GM18502 (cell line): ENCODE results near the gene ZNF768.
A peak's percentile ranks its signal among the peaks of the same experiment; 100 is the strongest.
"Not testable (repeated sequence)": the region's sequence is repeated elsewhere in the genome, so short reads cannot be mapped to it uniquely, and the experiment has no call there.

ENCODE experiments used
- ATAC-seq: cut with Tn5 transposase; IDR thresholded peaks from one replicate; pipeline ENCODE4 v1.9.1; 2021; ENCODE audit warnings: mild to moderate bottlenecking; ENCODE audit not compliant: unreplicated experiment, poor library complexity

The ZNF768 gene

DNA sequence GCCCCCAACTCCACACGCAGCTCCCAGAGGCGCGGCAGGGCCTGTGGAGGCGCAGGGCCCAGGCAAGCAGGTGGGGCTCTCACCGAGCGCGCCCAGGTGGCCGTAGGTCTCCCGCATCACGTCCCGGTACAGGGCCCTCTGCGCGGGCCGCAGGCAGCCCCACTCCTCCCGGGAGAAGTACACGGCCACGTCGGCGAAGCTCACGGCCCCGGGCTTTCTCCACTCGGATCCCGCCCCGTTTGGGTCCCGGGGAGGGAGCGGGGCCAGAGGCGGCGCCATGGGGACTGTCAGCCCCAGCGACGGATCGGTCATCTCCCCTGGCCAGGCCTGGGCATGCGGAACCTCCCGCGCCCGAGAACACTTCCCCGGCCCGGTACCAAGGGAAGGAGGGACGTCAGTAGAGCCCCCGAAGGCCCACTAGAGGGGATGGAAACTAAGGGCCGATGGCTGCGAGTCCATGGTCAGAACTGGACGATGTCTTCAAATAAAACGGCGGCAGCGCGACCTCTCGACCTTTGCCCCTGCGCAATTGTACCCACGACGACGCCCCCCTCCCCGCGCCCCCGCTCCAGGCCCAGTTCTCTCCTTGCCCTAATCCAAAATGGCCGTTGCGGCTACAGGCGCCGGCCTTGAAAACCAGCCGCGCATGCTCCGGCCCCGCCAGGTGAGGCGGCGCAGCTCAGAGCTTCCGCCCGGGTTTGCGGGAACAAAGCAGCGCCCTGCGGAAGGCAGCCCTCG is 8.2 kb upstream of the ZNF768 start, which contains the start of gene ZNF747:
TSS of gene ZNF747 (minus strand) at position 491 of the 738 bp plus-strand sequence. CDS start at position 312, 179 bp downstream.
- ATAC-seq = peak; percentile 72

DNA sequence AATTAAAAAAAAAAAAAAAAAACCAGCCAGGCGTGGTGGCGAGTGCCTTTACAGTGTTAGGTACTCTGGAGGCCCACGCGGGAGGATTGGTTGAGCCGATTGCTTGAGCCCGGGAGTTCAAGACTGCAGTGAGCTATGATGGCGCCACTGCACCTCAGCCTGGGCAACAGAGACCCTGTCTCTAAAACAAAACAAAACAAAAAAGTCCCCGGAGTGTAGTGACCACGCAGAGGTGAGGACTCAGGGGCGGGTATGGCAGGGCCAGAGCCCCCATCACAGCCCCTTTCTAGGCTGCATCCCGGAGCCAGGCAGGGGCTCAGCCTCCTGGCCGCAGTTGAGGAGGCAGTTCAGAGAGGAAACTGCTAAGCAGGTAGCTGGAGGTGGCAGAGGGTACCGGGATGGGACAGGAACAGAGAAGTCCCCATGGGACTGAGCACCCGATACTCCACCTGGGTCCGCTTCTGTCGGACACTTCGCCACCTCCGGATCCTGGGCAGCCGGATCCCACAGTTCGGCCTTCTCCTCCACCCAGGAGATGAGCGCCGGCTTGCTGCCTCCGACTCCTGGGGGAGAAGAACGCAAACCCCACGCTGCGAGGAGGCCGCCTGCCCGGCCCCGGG is 7.5 kb upstream of the ZNF768 start:
- ATAC-seq = no peak

DNA sequence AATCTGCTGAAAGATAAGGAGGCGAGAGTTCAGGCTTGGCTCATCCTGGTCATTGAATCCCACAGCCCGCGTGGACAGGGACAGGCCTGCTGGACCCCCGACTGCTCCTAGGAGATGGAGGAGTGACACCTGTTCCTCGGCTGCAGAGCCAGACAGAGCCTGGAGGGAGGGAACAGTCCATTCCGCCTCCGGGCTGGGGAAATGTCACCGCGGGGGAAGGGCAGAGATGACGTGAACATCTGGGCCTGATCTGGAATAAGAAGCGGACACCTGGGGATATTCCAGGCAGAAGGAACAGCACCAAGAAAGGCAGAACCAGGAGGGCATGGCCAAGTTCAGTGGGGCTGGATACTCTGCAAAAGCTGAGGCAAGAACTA is 6.8 kb upstream of the ZNF768 start:
- ATAC-seq = no peak

DNA sequence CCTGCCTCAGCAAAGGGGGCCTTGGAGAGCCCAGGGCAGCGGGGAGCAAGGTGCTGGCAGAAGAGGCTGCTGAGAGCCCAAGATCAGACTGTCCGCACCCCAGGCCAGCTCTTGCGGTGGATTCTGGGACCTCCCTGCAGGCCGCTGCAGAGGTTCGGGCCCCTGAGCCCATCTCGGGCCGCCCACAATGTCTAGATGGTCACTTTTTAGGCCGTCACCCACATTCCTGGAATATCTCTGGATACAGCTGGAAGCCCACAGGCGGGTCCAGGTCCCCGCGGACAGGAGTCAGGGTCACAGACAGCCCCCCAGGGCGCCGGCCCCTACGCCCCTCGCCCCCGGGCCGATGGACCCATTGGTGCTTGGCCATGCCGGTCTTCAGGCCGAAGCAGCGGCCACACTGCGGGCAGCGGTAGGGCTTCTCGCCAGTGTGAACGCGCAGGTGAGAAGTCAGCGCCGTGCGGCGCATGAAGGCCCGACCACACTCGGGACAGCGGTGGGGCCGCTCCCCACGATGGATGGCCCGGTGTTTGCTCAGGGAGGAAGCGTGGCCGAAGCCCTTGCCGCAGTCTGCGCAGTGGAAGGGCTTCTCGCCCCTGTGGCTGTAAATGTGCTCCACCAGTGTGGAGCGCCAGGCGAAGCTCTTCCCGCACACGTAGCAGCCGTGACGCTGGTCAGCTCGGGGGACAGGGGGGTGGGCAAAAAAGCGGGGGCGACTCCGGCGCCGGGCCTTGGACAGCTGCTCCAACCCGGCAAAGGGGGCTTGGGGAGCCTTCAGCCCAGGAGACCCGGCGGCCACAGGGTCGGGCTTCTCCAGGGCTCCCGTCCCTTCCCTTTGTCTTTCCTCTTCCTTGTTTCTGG is 6.1 kb upstream of the ZNF768 start:
- ATAC-seq = no peak

DNA sequence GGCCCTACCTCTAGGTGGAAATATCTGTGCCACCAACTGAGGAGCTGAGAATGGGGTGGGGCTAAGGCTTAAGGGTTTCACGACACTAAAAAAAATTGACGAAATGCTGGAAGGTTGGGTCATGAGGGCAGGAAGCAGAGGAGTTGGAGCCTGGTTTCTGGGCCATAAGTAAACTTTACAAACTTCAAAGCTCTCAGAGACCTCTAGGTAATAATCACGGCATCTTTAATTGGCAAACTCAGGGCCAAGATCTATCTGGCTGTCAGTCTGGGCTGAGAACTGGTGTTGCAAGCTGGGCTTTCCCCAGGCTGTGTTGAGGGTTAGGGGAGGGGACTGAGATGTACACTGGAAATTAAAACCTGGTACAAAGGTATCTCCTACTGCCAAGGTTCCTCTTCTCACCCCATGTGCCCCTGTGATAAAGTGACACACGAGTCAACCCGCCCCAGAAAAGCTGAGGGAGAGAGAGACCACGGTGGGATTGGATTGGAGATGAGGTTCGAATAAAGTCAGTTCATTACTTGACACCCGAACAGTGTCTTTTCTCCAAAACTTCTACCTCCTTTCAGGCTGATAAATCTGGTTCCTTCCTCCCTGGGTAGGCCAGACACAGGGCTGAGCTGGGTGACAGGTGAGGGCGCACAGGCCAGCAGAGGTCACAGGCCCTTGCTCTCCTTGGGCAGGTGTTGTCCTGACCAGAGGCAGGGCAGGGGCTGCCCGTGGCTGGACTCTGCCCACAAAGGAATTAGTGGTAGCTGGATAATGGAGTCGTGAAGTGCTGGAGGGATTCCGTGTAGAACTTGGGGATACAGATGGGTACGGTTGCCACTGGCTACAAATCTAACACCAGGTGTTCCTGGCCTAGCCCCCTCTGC is 4.0 kb upstream of the ZNF768 start:
- ATAC-seq = no peak

DNA sequence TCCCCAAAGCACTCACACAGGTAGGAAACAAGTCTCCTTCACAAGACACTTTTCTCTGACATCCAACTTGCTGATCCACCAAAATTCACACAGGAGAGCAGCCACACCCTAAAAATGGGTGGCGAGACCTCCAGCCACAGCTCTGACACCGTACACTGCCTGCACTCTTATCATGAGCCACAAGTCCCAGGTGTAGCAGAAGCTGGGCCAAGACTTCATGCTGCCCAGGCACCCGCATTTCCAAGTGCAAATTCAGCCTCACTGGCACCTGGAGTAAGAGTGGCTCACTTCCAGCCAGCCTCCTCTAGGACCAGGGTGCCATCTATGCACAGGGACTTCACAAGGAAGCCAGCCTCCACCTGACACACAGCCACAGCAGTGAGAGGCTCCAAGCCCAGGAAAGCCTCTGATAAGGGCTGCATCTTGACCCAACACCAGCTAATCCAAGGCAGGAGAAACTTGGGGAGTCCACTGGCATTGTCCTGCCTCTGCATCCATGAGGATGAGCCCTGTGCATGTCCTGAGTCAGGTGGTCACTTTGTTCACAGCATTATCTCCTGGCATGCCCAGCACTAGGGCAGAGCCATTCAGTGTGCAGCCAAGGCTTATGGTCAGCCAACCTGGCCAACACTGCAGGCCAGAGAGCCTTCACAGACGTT is 2.6 kb upstream of the ZNF768 start:
- ATAC-seq = no peak

DNA sequence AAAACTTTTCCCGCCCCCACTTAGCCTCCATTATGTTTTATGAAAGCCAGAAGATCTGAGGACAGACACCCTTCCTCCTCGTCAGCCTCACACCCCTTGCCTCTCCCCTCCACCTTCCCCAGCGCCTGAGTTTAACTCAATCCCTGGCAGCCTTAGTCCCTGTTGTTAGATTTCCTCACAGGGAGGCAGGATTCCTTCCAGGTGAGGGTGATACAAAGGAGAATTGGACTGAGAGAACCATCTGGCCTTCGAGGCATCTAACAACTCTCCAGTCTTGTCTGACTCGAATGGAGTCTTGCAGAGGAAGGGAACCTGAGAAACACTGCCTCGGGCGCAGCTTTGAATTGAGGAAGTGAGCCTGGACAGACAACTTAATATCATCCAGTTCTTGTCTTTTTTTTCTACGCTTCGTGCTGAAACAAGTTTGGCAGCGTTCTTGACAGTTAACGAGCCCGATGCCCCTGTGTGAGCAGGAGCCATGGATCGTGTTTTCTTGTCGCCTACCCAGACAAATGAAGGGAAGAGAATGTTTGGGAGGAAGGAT is 1.3 kb upstream of the ZNF768 start:
- peak; percentile 17 for ATAC-seq

DNA sequence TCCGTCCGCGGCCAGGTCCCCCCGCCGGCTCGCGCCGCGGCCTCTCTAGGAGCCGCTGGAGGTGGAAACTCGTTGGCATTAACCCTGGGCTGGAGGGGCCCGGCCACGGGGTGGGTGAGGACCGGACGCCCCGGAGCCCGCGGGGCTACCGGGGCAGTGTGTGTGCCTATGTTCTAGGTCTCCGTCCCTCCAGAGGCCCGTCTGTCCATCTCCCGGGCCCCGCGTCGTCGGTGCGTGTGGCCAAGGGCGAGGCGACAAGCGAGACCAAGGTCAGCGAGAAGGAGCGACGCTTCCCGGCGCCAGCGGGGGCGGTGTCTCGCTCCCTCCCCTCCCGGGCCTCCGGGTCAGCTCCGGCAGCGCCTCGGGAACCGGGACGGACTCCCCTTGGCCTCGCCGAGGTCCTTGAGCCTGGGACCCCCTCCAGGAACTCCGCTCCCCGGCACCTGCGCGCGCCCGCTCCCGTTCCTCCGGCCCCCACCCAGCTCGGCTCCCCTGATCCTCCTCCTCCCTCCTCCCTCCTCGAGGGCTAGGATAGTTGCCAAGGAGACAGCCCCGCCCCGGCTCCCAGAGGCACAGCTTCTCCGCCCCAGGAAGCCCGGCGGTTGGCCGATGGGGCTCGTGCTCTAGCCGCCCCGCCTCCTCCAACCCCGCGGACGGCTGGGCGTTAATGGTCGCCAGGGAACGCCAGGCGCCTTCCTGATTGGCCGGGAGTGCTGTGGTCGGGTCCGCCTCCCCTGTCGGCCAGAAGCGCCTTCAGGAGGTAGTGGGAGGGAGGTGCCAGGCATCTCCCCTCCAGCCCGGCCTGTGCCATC is 663 bp upstream of the ZNF768 start:
- peak; percentile 77 for ATAC-seq

DNA sequence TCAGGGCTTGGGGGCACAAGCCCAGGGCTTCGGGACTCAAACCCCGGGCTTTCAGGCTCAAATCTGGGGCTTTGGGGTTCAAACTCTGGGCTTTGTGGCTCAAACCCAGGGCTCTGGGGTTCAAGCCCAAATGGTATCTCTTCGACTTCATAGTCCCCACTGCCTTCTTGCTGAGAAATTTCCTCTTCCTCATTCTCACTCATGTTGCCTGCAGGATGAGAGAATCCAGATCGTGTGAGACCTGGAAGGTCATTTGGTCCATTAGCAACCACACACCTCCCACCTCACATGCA is 576 bp downstream of the ZNF768 start:
- ATAC-seq = no peak

DNA sequence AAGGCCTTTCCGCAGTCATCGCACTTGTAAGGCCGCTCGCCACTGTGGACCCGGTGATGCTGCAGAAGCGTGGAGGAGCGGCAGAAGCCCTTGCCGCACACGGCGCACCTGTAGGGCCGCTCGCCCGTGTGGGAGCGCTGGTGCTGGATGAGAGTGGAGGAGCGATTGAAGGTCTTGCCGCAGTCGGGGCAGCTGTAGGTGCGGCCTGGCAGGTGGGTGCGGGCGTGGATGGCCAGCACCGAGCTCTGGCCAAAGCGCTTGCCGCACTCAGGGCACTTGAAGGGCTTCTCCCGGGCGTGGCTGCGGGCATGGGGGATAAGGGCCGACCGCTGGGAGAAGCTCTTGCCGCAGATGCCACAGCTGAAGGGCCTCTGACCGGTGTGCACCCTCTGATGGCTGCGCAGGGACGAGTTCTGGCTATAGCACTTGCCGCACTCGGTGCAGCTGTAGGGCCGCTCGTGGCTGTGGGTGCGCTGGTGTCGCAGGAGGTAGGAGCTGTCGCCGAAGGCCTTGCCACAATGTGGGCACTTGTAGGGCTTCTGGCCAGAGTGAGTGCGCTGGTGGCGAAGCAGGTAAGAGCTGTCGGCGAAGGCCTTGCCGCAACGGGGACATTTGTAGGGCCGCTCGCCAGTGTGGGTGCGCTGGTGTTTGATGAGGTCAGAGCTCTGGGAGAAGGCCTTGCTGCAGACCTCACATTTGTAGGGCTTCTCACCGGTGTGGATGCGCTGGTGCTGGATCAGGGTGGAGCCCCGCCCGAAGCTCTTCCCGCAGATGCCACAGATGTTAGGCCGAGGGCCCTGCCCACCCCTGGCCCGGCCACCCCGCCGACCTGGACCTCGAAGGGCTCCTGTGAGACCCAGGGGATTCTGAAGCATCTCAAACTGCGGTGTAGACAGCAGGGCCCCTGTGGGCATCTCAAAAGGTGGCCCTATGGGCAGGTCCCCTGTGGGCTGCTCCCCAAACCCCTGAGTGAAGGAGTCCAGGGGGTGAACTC is 1.5 kb downstream of the ZNF768 start:
- no peak for ATAC-seq

DNA sequence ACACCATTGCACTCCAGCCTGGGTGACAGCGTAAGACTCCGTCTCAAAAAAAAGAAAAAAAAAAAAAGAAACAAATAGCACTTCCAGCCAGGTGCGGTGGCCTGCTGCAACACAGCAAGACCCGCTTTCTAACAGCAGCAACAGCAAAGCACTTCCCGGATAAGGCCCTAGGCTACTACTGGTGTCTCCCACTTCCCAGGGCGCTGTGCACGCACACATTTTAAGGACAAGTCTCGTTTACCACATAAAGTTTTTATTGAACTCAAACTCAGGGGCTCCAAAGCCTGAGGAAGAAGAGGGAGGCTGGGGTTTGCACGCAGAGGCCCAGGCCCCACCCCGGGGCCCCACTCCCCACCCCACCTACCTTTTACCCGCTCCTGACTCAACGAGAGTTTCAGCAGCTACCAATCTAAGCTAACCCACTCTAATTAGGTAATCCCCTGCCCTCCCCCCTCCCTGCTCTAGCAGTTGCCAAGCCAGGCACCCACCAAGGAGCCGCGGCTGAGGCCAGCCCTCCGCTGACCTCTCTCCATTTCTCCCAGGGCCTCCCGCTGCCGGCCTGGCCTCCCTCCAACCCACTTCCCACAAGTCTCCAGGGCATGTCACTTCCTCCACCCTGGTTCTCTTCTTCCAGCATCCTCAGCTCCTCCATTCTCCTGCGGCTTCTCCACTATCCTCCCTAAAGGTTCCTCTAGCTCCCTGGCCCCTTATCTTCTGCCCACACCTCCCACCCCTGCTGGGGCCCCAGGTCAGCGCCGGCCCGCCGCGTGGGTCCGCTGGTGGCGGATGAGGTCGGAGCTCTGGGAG is 2.4 kb downstream of the ZNF768 start:
- ATAC-seq = no peak

DNA sequence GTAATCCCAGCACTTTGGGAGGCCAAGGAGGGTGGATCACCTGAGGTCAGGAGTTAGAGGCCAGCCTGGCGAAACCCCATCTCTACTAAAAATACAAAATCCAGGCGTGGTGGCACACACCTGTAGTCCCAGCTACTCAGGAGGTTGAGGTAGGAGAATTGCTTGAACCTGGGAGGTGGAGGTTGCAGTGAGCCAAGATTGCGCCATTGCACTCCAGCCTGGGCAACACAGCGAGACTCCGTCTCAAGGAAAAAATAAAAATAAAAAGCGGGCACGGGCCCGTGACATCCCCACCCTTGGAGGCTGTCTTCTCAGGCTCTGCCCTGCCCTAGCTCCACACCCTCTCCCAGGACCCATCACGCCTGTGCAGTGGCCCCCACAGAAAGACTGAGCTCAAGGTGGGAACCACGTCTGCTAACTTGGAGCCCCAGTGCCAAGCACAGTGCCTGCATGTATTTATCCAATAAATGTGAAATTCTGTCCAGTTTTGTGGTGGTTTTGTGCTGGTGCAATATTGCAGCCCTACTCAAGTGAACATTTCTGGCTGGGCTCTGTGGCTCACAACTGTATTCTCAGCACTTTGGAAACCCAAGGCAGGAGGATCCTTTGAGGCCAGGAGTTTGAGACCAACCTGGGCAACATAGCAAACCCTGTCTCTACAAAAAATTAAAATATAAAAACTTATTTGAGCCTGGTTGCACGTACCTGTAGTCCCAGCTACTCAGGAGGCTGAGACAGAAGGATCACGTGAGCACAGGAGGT is 3.5 kb downstream of the ZNF768 start:
- ATAC-seq = not testable (repeated sequence)

DNA sequence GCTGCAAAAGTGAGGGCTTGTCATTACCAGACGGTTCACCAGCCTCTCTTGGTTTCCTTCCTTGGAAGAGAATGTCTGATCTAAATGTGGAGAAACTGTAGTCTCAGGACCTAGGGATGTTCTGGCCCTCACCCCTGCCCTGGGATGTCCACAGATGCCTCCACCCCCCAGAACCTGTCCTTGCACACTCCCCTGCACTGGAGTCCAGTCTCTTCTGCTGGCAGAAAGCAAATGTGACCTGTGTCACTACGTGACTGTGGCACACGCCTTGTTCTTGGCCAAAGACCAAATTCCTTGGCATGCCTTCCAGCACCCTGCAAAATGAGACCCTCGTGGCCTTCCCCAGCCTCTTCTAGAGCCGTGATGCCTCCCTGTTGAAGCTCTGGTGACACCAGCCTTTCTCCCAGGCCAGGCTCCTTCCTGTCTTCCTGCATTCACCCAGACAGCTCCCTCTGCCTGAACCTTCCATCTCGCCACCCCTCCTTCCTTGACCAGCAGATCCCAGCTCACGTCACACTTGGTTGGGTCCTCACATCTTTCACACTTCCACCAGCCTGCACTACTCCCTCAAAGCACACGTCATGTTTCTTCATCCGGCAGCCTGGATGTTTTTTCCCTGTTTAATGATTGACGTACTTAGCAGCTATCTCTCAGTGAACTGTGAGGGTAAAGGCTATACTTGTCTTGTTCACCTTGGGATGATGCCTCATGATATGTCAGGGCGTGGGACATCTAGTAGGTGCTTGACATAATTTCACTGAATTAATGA is 4.3 kb downstream of the ZNF768 start:
- no peak for ATAC-seq

DNA sequence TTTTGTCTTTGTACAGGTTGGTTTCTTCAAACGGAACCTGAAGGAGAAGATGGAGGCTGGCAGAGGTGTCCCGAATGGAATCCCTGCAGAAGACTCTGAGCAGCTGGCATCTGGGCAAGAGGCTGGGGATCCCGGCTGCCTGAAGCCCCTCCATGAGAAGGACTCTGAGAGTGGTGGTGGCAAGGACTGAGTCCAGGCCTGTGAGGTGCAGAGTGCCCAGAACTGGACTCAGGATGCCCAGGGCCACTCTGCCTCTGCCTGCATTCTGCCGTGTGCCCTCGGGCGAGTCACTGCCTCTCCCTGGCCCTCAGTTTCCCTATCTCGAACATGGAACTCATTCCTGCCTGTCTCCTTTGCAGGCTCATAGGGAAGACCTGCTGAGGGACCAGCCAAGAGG is 4.9 kb downstream of the ZNF768 start:
- no peak for ATAC-seq
